Measurements from ENCODE around the gene HILPDA.

Gene HILPDA

GRCh38 chr7:128421384-128421783, 34.3 kb upstream of the HILPDA start:
- no peak overlapping the region for H3K4me3 ChIP-seq (ENCODE audit: low read length)
- DNase-seq (ENCODE audit: low read depth) = no peak
- no peak for TF ChIP-seq CTCF (conservative IDR thresholded peaks at IDR 0.05; ENCODE audit: low read depth, low read length)

GRCh38 chr7:128422037-128422436, 33.6 kb upstream of the HILPDA start:
- H3K4me3 ChIP-seq (ENCODE audit: low read length) = no peak overlapping the region
- no peak for DNase-seq (ENCODE audit: low read depth)
- TF ChIP-seq CTCF (conservative IDR thresholded peaks at IDR 0.05; ENCODE audit: low read depth, low read length) = no peak

GRCh38 chr7:128422842-128423241, 32.8 kb upstream of the HILPDA start:
- no peak overlapping the region for H3K4me3 ChIP-seq (ENCODE audit: low read length)
- DNase-seq (ENCODE audit: low read depth) = no peak
- TF ChIP-seq CTCF (conservative IDR thresholded peaks at IDR 0.05; ENCODE audit: low read depth, low read length) = no peak

GRCh38 chr7:128424686-128425275, 30.9 kb upstream of the HILPDA start:
- TF ChIP-seq CTCF (conservative IDR thresholded peaks at IDR 0.05; ENCODE audit: low read depth, low read length) = no peak
- no peak overlapping the region for H3K4me3 ChIP-seq (ENCODE audit: low read length)
- no peak for DNase-seq (ENCODE audit: low read depth)

GRCh38 chr7:128425850-128426249, 29.8 kb upstream of the HILPDA start:
- peak; percentile 96 for TF ChIP-seq CTCF (conservative IDR thresholded peaks at IDR 0.05; ENCODE audit: low read depth, low read length)
- no peak for DNase-seq (ENCODE audit: low read depth)
- H3K4me3 ChIP-seq (ENCODE audit: low read length) = no peak overlapping the region

- DNase-seq (ENCODE audit: low read depth) = no peak
- TF ChIP-seq CTCF (conservative IDR thresholded peaks at IDR 0.05; ENCODE audit: low read depth, low read length) = peak; percentile 61
- no peak overlapping the region for H3K4me3 ChIP-seq (ENCODE audit: low read length)
These were observed 28.3 kb upstream of the HILPDA start for GRCh38 chr7:128427289-128427891.

GRCh38 chr7:128430207-128430606, 25.5 kb upstream of the HILPDA start:
- no peak overlapping the region for H3K4me3 ChIP-seq (ENCODE audit: low read length)
- DNase-seq (ENCODE audit: low read depth) = no peak
- TF ChIP-seq CTCF (conservative IDR thresholded peaks at IDR 0.05; ENCODE audit: low read depth, low read length) = no peak
